HEK293 (cell line): Measurements from ENCODE around the gene PGGHG.

Source experiments
- CTCF ChIA-PET: fragments of 350-600 bp; formaldehyde crosslinking; extraction: SDS; loops from one replicate; lab custom pipeline; 2021; ENCODE audit warnings: antibody characterized with exemption; lab: Yijun Ruan, JAX
- POLR2A ChIA-PET: fragments of 300-600 bp; formaldehyde crosslinking; extraction: SDS; loops from one replicate; lab custom pipeline; 2020; ENCODE audit warnings: antibody characterized with exemption, inconsistent platforms; lab: Yijun Ruan, JAX
- H3K27ac ChIP-seq: fragments of 200-500 bp; sonication (Bioruptor generic); 2 replicates; pipeline ENCODE4 v1.5.1; 2014; ENCODE audit warnings: low read depth, low read length, control low read depth, inconsistent platforms; ENCODE audit errors: extremely low read depth
- H3K36me3 ChIP-seq, 2 experiments: fragments of 200-500 bp in 1 of 2; sonication (Bioruptor generic) in 1 of 2; 1 replicate in 1 of 2; 2 replicates in 1 of 2; pipeline ENCODE4 v1.5.1; 2014 to 2017; ENCODE audit warnings: inconsistent platforms in 2 of 2, low read length in 2 of 2; ENCODE audit not compliant: control insufficient read depth in 2 of 2, insufficient read depth in 1 of 2
- H3K4me1 ChIP-seq: fragments of 200-500 bp; sonication (Bioruptor generic); 2 replicates; pipeline ENCODE4 v1.5.1; 2014; ENCODE audit warnings: mild to moderate bottlenecking, low read length, inconsistent platforms; ENCODE audit not compliant: control insufficient read depth, insufficient read depth
- H3K4me3 ChIP-seq: 2 replicates; pipeline ENCODE4 v1.5.1; 2011; ENCODE audit warnings: low read depth, mild to moderate bottlenecking, control low read depth, low read length, moderate library complexity
- H3K9me3 ChIP-seq: fragments of 200-500 bp; sonication (Bioruptor generic); 2 replicates; pipeline ENCODE4 v1.5.1; 2014; ENCODE audit warnings: low read depth, low read length, inconsistent platforms; ENCODE audit not compliant: control insufficient read depth, insufficient read depth
- GLIS2 ChIP-seq: fragments of 450-650 bp; formaldehyde crosslinking; IDR thresholded peaks from 2 replicates; pipeline ENCODE4 v1.5.1; 2016; ENCODE audit warnings: missing biosample characterization, missing genetic modification characterization
- KLF9 ChIP-seq: fragments of 450-650 bp; formaldehyde crosslinking; IDR thresholded peaks from 2 replicates; pipeline ENCODE4 v1.5.1; 2016; ENCODE audit warnings: missing biosample characterization, missing genetic modification characterization, low read depth
- MYNN ChIP-seq: fragments of 450-650 bp; formaldehyde crosslinking; IDR thresholded peaks from 2 replicates; pipeline ENCODE4 v1.5.1; 2016; ENCODE audit warnings: missing biosample characterization, missing genetic modification characterization, borderline replicate concordance
- MZF1 ChIP-seq: fragments of 450-650 bp; formaldehyde crosslinking; IDR thresholded peaks from 2 replicates; pipeline ENCODE4 v1.5.1; 2017; ENCODE audit warnings: missing biosample characterization, missing genetic modification characterization, borderline replicate concordance
- ZBTB8A ChIP-seq: fragments of 450-650 bp; formaldehyde crosslinking; IDR thresholded peaks from 2 replicates; pipeline ENCODE4 v1.5.1; 2016; ENCODE audit warnings: missing biosample characterization, missing genetic modification characterization
- ZNF10 ChIP-seq: fragments of 450-650 bp; formaldehyde crosslinking; IDR thresholded peaks from 2 replicates; pipeline ENCODE4 v1.5.1; 2017; ENCODE audit warnings: missing biosample characterization, missing genetic modification characterization
- ZNF157 ChIP-seq: fragments of 450-650 bp; formaldehyde crosslinking; IDR thresholded peaks from 2 replicates; pipeline ENCODE4 v1.5.1; 2016; ENCODE audit warnings: missing biosample characterization, missing genetic modification characterization
- ZNF19 ChIP-seq: fragments of 450-650 bp; formaldehyde crosslinking; IDR thresholded peaks from 2 replicates; pipeline ENCODE4; 2016; ENCODE audit warnings: missing biosample characterization, missing genetic modification characterization, low read depth
- ZNF214 ChIP-seq: fragments of 450-650 bp; formaldehyde crosslinking; IDR thresholded peaks from 2 replicates; pipeline ENCODE4 v1.5.1; 2017; ENCODE audit warnings: missing biosample characterization, mild to moderate bottlenecking, missing genetic modification characterization, borderline replicate concordance
- ZNF248 ChIP-seq: fragments of 450-650 bp; formaldehyde crosslinking; IDR thresholded peaks from 2 replicates; pipeline ENCODE4 v1.5.1; 2017; ENCODE audit warnings: missing biosample characterization, missing genetic modification characterization
- ZNF274 ChIP-seq, 2 experiments: fragments of 200-500 bp in 1 of 2; fragments of 450-650 bp in 1 of 2; sonication (Bioruptor generic) in 1 of 2; formaldehyde crosslinking in 1 of 2; IDR thresholded peaks; 2 replicates each; pipeline versions ENCODE4 v1.5.1 to v1.6.1; 2014 to 2016; ENCODE audit warnings: borderline replicate concordance in 1 of 2, inconsistent platforms in 1 of 2, low read length in 1 of 2, missing biosample characterization in 1 of 2, missing genetic modification characterization in 1 of 2
- ZNF398 ChIP-seq: fragments of 450-650 bp; formaldehyde crosslinking; IDR thresholded peaks from 2 replicates; pipeline ENCODE4 v1.5.1; 2017; ENCODE audit warnings: missing biosample characterization, missing genetic modification characterization
- ZNF510 ChIP-seq: fragments of 450-650 bp; formaldehyde crosslinking; IDR thresholded peaks from 2 replicates; pipeline ENCODE4 v1.5.1; 2018; ENCODE audit warnings: mild to moderate bottlenecking, missing genetic modification characterization, missing biosample characterization; ENCODE audit not compliant: insufficient replicate concordance
- ZNF549 ChIP-seq: fragments of 450-650 bp; IDR thresholded peaks from 2 replicates; pipeline ENCODE4 v1.5.1; 2018; ENCODE audit warnings: missing biosample characterization, missing genetic modification characterization, mild to moderate bottlenecking, inconsistent platforms, moderate library complexity
- ZNF558 ChIP-seq: fragments of 450-650 bp; formaldehyde crosslinking; IDR thresholded peaks from 2 replicates; pipeline ENCODE4 v1.5.1; 2016; ENCODE audit warnings: missing biosample characterization, missing genetic modification characterization
- ZNF677 ChIP-seq: fragments of 450-650 bp; IDR thresholded peaks from 2 replicates; pipeline ENCODE4 v1.5.0; 2018; ENCODE audit warnings: missing biosample characterization, mild to moderate bottlenecking, missing genetic modification characterization, moderate library complexity
- ZNF776 ChIP-seq: fragments of 450-650 bp; formaldehyde crosslinking; IDR thresholded peaks from 2 replicates; pipeline ENCODE4 v1.5.0; 2017; ENCODE audit warnings: missing biosample characterization, missing genetic modification characterization, borderline replicate concordance
- TF ChIP-seq, protein P1 (sequence below): fragments of 450-650 bp; formaldehyde crosslinking; IDR thresholded peaks from 2 replicates; pipeline ENCODE4 v1.5.1; 2016; ENCODE audit warnings: missing biosample characterization, missing genetic modification characterization
- TF ChIP-seq, protein P2 (sequence below): fragments of 450-650 bp; formaldehyde crosslinking; IDR thresholded peaks from 2 replicates; pipeline ENCODE4 v1.5.1; 2016; ENCODE audit warnings: missing biosample characterization, missing genetic modification characterization

The PGGHG gene

GRCh38 chr11:269146-269890 lies 19.6 kb upstream of the PGGHG start:
- H3K4me3 ChIP-seq = no peak overlapping the region
- H3K27ac ChIP-seq = no peak overlapping the region
- ChIA-PET CTCF (interaction anchor here (0.6 to 0.7 kb wide), 2 partner anchors 10 to 182 kb away, joined by 4 read pairs; no protein-coding TSS in a partner anchor), POLR2A (no interaction called here)
- TF ChIP-seq ZNF549 (tag by site-specific recombination) = no peak
- no peak for TF ChIP-seq GLIS2 (tag by site-specific recombination)
- no peak for TF ChIP-seq MYNN (tag by site-specific recombination)
- no peak for TF ChIP-seq ZNF19 (tag by site-specific recombination)
- no peak for TF ChIP-seq ZNF214 (tag by site-specific recombination)
- no peak for TF ChIP-seq ZNF274 (IDR thresholded peaks at IDR 0.05; ENCODE audit: low read length)
- TF ChIP-seq ZNF274 (tag by site-specific recombination; IDR thresholded peaks at IDR 0.05; ENCODE audit: borderline replicate concordance) = no peak
- TF ChIP-seq, protein P1, sequence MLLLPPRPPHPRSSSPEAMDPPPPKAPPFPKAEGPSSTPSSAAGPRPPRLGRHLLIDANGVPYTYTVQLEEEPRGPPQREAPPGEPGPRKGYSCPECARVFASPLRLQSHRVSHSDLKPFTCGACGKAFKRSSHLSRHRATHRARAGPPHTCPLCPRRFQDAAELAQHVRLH (tag by site-specific recombination) = no peak
- no peak for TF ChIP-seq ZNF10 (tag by site-specific recombination)
- TF ChIP-seq ZNF398 (tag by site-specific recombination) = no peak
- TF ChIP-seq KLF9 (tag by site-specific recombination) = no peak
- no peak for TF ChIP-seq ZBTB8A (tag by site-specific recombination)
- TF ChIP-seq ZNF776 (tag by site-specific recombination) = no peak
- TF ChIP-seq ZNF248 = no peak
- no peak for TF ChIP-seq ZNF558 (tag by site-specific recombination)
- no peak for TF ChIP-seq MZF1
- no peak for TF ChIP-seq ZNF677
- TF ChIP-seq, protein P2, sequence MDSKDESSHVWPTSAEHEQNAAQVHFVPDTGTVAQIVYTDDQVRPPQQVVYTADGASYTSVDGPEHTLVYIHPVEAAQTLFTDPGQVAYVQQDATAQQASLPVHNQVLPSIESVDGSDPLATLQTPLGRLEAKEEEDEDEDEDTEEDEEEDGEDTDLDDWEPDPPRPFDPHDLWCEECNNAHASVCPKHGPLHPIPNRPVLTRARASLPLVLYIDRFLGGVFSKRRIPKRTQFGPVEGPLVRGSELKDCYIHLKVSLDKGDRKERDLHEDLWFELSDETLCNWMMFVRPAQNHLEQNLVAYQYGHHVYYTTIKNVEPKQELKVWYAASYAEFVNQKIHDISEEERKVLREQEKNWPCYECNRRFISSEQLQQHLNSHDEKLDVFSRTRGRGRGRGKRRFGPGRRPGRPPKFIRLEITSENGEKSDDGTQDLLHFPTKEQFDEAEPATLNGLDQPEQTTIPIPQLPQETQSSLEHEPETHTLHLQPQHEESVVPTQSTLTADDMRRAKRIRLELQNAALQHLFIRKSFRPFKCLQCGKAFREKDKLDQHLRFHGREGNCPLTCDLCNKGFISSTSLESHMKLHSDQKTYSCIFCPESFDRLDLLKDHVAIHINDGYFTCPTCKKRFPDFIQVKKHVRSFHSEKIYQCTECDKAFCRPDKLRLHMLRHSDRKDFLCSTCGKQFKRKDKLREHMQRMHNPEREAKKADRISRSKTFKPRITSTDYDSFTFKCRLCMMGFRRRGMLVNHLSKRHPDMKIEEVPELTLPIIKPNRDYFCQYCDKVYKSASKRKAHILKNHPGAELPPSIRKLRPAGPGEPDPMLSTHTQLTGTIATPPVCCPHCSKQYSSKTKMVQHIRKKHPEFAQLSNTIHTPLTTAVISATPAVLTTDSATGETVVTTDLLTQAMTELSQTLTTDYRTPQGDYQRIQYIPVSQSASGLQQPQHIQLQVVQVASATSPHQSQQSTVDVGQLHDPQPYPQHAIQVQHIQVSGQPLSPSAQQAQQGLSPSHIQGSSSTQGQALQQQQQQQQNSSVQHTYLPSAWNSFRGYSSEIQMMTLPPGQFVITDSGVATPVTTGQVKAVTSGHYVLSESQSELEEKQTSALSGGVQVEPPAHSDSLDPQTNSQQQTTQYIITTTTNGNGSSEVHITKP (tag by site-specific recombination) = no peak
- TF ChIP-seq ZNF510 (tag by site-specific recombination) = no peak
- TF ChIP-seq ZNF157 (tag by site-specific recombination) = no peak
- no peaks in the 10 kb centered on the region for H3K4me1 ChIP-seq
- H3K36me3 ChIP-seq = no peaks in the 10 kb centered on the region
- no peaks in the 10 kb centered on the region for H3K9me3 ChIP-seq
